NCI-H1105 (cell line): ENCODE data around the gene GPM6B.

Source experiments
- DNase-seq: peaks from one replicate; lab custom pipeline; 2025; lab: John Stamatoyannopoulos, UW

The GPM6B gene

GRCh38 chrX:13824746-13825145 is 7.9 kb upstream of the GPM6B start:
- DNase-seq, result no peak

GRCh38 chrX:13821738-13822137 is 4.8 kb upstream of the GPM6B start:
- DNase-seq, result no peak

GRCh38 chrX:13816176-13816575 is 717 bp downstream of the GPM6B start:
- DNase-seq, result no peak

DNA sequence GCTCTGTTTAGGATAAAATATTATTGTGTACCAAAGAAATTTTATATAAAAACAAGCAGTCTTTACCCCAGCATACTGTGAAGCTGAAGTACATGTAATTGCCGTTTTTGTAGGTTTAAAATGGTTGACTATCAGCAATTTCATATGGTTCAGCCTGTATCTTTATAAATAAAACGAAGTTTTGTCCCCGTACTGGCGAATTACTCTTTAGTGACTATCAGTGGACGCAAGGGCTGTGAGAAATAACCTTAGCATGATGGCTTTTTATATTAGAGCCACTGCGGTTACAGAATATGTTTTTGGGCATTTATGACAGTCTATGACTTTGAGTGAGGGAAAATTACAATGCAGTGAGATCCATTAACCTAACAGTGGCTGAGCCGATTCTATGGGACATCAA is 1.2 kb downstream of the GPM6B start:
- no peak for DNase-seq

DNA sequence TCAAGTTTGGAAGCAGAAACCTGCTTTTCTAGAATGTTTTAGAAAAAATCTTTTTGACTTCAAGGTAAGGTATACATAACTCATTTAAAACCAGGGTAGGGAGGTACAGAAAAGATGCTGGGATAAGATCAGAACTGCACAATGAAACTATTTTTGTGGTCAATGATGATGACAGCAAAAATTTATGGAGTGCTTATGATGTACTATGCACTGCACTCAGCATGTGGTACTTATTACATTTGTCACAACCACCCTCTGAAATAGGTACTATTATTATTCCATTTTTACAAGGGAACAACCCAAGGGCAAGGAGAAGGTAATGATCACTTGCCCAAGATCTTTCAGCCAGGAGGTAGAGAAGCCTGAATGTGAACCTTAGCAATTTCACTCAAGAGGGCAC is 8.0 kb downstream of the GPM6B start:
- DNase-seq, result no peak

DNA sequence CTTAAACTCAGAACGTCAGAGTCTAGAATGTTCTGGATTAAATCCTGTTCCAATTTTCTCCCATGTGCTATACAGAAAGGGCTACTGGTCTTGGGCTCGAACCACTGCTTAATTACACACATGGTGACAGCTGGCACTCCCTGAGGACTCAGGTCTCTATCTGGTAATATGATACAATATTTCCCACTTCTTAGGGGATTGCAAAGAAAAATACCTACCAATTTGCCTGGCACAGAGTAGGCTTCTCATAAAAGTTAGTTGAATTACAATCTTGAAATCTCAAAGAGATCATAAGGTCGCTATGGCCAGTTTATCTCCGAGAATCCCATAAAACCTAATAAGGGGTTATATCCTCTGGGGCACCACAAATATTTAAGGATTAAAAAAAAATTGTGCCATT is 8.6 kb downstream of the GPM6B start:
- DNase-seq, result peak; percentile 49

DNA sequence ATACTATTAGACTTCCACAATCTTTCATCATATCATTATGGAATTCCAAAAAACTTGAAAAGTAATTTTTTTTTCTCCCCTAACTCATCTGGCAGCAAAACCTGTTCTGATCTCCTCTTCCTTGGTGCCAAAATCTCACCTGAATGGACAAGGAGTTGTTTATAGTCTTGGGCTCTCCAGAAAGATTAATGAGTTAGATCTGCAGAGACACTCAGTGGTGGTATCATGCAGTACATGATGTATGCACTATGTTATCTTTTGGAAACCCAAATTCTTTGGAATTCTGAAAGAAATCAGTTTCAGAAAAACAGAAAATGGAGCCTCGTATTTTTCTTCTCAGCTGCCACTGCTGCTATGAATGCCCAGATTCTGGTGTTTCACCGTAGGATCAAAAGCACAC is 11.7 kb downstream of the GPM6B start:
- no peak for DNase-seq

GRCh38 chrX:13803116-13803515 is 13.8 kb downstream of the GPM6B start:
- DNase-seq, result no peak

GRCh38 chrX:13798184-13798583 is 18.7 kb downstream of the GPM6B start:
- DNase-seq, result no peak

GRCh38 chrX:13797512-13797911 is 19.4 kb downstream of the GPM6B start:
- no peak for DNase-seq

GRCh38 chrX:13794417-13794816 is 22.5 kb downstream of the GPM6B start:
- no peak for DNase-seq

- no peak for DNase-seq
Measured at GRCh38 chrX:13793897-13794296, 23.0 kb downstream of the GPM6B start.

GRCh38 chrX:13791559-13791958 is 25.3 kb downstream of the GPM6B start:
- no peak for DNase-seq

DNA sequence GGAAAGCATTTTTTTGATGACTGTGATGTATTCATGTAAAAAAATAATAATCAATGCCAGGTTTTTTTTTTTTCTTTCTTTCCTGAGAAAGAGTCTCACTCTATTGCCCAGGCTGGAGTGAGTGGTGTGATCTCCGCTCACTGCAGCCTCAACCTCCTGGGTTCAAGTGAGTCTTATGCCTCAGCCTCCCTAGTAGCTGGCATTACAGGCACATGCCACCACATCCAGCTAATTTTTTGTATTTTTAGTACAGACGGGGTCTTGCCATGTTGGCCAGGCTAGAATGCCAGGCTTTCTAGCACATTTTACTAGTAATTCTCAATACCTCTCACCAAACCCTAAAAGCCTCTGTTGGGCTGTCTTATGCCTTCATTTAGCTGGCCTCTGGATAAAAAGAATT is 25.7 kb downstream of the GPM6B start:
- DNase-seq, result no peak

- DNase-seq, result no peak
Measured at GRCh38 chrX:13790206-13791131, 26.4 kb downstream of the GPM6B start.

- peak; percentile 76 for DNase-seq
Measured at GRCh38 chrX:13786048-13786447, 30.8 kb downstream of the GPM6B start.

DNA sequence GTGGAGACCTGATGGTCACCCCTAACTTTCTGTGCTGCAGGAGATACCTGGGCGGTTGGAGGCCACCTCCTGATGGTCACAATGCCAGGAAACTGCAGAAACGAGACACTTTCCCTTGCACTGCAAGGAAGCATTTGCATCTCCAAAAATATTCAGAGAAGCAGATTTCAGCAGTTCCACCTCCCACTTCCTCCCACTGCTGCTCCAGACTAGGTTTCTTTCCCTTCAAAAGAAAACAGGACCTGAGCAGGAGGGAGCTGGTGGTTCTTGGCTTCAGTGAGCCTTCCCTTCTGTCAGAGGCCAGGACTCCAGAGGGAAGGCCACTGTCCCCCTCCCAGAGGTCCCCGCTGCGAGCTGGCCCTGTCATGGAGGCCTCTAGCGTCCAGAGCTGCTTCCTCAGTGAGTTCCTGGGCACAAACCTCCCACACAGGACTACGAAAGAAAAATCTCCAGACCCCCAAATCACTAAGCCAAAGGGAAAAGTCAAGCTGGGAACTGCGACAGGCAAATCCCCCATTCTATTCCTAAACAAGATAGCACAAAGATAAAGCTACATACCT is 35.9 kb downstream of the GPM6B start:
- no peak for DNase-seq

- no peak for DNase-seq
Measured at GRCh38 chrX:13778916-13779315, 38.0 kb downstream of the GPM6B start.

DNA sequence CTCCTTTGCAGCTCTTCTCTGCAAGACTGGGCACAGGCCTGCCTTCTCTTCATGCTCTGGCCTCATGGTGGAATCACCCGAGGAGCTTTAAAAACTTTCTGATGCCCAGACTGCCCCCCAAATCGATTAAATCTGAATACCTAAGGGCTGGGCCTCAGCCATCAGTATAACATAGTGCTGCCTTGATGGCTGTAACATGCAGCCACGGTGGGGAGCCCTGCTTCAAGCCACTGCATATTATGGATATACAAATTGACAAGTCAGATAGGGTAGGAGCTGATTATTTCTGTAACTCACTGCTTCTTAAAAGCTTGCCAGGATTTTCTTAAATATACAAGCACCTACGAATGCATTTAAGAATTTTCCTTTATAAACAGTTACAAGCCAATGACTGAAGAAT is 40.5 kb downstream of the GPM6B start:
- no peak for DNase-seq

DNA sequence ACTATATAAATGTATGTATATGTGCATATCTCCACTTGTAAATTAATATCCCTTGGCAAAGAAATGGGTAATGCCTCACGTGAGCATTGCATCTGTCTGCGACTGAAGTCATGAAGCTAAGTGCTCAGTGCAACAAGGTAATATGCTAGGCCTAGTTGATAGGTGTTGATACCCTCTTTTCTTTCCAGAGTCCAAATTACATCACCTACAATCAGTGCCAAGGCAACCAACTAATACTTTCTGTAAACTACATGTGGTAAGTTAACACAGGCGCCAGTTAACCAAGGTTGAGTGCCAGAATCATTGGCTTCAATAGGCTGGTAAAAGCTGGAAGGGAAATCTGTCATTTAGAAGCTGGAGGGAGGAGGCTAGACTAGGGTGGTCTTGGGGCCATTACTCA is 41.1 kb downstream of the GPM6B start:
- no peak for DNase-seq

DNA sequence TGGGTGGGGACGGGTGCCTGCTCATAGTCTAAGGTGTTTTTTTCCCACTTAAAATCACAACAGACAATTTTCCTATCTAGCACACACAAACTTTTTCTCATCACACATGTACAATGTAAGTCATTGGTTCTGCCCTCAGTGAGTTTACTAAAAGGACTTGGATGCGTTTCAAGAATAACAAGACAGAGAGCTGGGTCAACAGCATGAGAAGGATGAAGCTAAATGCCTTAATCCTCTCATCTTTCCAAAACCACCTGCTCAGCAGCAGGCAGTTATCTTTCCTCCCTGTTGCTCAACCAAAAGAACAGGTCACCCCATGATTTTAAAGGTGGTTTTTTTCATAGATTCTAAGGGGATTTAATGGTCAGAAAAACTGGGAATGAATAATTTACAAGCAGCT is 42.2 kb downstream of the GPM6B start:
- no peak for DNase-seq

- peak; percentile 54 for DNase-seq
Measured at GRCh38 chrX:13770013-13770535, 46.8 kb downstream of the GPM6B start.

GRCh38 chrX:13768939-13769338 is 48.0 kb downstream of the GPM6B start:
- DNase-seq, result no peak
